Measurements from ENCODE around the gene BICC1. TPM values are rescaled to one million over a fixed set of nuclear protein-coding genes. Genes with fewer than 3 reads are reported as not detected.

The BICC1 gene
- polyA plus RNA-seq, 1 donor from 2014 or later: not detected

DNA sequence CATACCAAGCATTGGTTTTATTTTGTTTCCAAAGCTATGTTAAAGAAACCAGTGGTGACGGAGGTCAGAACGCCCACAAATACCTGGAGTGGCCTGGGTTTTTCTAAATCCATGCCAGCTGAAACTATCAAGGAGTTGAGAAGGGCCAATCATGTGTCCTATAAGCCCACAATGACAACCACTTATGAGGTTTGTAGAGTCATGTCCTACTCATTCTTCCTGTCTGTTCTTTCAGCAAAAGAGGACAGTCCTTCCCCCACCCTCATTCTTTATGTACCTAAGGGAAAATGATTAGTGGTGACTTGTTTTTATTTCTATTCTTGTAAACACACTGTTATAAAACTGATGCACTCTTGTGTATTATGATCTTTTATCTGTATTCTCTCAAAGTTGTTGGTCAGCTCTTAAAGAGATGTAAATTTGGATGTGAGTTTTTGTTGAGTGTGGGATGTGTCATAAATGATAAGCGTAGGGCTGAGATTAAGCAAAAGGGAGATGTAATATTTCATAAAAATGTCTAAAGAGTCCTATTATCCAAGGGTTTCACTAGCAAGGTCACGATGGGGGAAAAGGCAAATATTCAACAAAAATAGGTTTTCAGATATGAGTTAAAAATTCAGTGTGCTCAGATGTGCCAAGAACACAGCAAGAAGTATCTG lies 294.4 kb downstream of the BICC1 start:
- Mint-ChIP-seq H3K27ac (no peak overlapping the region), H3K27me3 (peaks cover 3% of the 10 kb centered on the region), H3K4me3 (no peak overlapping the region), H3K4me1 (peaks cover 0 to 1% (median 0%) of the 10 kb centered on the region in 3 donors), H3K9me3 (no peaks in the 10 kb centered on the region), H3K36me3 (no peaks in the 10 kb centered on the region)

GRCh38 chr10:58807629-58808022 lies 295.0 kb downstream of the BICC1 start:
- H3K4me1 Mint-ChIP-seq: peaks cover 0 to 1% (median 0%) of the 10 kb centered on the region in 3 donors
- no peak overlapping the region for H3K27ac Mint-ChIP-seq
- H3K36me3 Mint-ChIP-seq: no peaks in the 10 kb centered on the region
- no peaks in the 10 kb centered on the region for H3K9me3 Mint-ChIP-seq
- H3K4me3 Mint-ChIP-seq: no peak overlapping the region
- H3K27me3 Mint-ChIP-seq: peaks cover 4% of the 10 kb centered on the region

GRCh38 chr10:58810751-58811150 lies 298.1 kb downstream of the BICC1 start:
- H3K27ac Mint-ChIP-seq: no peak overlapping the region
- H3K4me3 Mint-ChIP-seq: no peak overlapping the region
- no peaks in the 10 kb centered on the region for H3K36me3 Mint-ChIP-seq

GRCh38 chr10:58813573-58813972 lies 300.9 kb downstream of the BICC1 start:
- Mint-ChIP-seq H3K9me3 (no peaks in the 10 kb centered on the region), H3K36me3 (no peaks in the 10 kb centered on the region), H3K4me3 (no peak overlapping the region), H3K27ac (no peak overlapping the region), H3K27me3 (peaks cover 5% of the 10 kb centered on the region), H3K4me1 (no peaks in the 10 kb centered on the region)

More at GRCh38 chr10:58810751-58811150, 298.1 kb downstream of the BICC1 start:
- Mint-ChIP-seq H3K4me1 (no peaks in the 10 kb centered on the region), H3K9me3 (no peaks in the 10 kb centered on the region), H3K27me3 (peaks cover 5% of the 10 kb centered on the region)

DNA sequence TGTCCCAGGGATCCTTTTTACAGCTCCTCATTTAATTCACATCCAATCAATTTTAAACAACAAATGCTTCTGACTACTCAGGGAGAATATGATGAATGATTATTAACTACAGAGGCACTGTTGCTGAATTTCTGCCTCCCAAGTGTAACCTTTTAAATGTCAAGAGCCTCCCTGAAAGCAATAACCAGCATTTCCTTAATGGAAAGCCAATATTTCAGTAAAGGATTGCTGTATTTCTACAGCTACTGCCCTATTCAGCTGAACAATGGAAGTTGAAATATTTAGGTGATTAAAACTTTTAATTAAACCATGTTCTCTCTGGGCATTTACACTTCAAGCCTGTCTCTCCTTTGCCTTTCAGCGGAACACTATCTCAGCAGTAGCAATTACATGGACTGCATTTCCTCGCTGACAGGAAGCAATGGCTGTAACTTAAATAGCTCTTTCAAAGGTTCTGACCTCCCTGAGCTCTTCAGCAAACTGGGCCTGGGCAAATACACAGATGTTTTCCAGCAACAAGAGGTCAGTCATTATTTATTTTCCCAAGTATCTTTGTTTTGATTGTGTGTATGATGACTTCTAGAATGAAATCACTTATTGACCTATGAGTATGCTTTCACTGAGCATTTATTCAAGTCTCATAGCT lies 304.7 kb downstream of the BICC1 start:
- Mint-ChIP-seq H3K36me3 (no peaks in the 10 kb centered on the region), H3K9me3 (no peaks in the 10 kb centered on the region), H3K4me1 (no peaks in the 10 kb centered on the region), H3K4me3 (no peak overlapping the region), H3K27ac (no peak overlapping the region), H3K27me3 (peaks cover 1% of the 10 kb centered on the region)

DNA sequence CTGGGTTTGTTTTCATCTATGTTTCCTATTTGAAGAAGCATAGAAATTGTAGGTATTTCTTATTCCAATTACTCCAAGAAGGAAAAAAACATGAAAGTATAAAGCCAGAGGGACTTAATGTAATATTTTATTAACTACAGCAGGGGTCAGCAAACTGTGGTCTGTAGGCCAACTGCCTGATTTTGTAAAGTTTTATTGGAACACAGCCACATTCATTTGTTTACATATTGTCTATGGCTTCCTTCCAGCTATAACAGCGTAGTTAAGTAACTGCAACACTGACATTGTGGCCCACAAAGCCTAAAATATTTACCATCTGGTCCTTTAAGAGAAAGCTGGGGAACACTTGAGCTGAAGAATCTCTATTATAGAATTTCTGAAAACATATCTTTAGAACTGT lies 306.2 kb downstream of the BICC1 start:
- no peaks in the 10 kb centered on the region for H3K9me3 Mint-ChIP-seq
- no peak overlapping the region for H3K27ac Mint-ChIP-seq
- no peak overlapping the region for H3K4me3 Mint-ChIP-seq
- no peaks in the 10 kb centered on the region for H3K36me3 Mint-ChIP-seq
- no peaks in the 10 kb centered on the region for H3K27me3 Mint-ChIP-seq
- no peaks in the 10 kb centered on the region for H3K4me1 Mint-ChIP-seq

DNA sequence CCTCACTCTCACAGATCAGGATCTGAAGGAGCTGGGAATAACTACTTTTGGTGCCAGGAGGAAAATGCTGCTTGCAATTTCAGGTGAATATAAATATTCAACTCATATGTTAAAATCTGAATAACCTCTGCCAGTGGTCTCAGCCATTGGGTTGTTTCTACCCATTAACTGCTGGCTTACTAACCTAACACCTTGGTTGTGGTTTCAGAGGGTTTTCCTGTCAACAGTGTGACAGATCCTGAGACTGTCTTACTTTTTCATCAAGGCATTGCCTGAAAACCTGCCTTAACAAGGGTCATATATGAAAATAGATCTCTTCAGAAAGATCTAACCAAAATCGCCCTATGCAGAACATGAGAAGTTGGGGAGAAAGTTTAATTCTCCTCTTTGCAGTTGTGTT lies 307.7 kb downstream of the BICC1 start:
- Mint-ChIP-seq H3K27ac (no peak overlapping the region), H3K27me3 (no peaks in the 10 kb centered on the region), H3K9me3 (no peaks in the 10 kb centered on the region), H3K4me3 (no peak overlapping the region), H3K4me1 (no peaks in the 10 kb centered on the region), H3K36me3 (no peaks in the 10 kb centered on the region)

- H3K4me3 Mint-ChIP-seq: no peak overlapping the region
- no peaks in the 10 kb centered on the region for H3K27me3 Mint-ChIP-seq
- no peak overlapping the region for H3K27ac Mint-ChIP-seq
- no peaks in the 10 kb centered on the region for H3K36me3 Mint-ChIP-seq
- H3K4me1 Mint-ChIP-seq: no peaks in the 10 kb centered on the region
- H3K9me3 Mint-ChIP-seq: no peaks in the 10 kb centered on the region
Measured at GRCh38 chr10:58820861-58821751, 308.4 kb downstream of the BICC1 start.

DNA sequence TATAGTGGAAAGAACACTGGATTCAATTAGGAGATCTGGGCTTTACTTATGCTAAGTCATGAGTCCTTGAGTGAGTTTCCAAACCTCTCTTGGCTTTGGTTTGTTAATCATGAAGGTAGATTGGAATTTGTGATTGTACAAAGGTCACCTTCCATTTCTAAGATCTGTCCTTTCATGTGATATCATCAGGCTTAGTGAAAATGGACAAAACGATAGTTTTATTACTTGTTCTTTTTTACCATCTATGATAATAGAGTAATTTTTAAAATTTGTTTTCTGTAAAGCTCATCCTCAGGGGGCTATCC lies 309.0 kb downstream of the BICC1 start:
- no peak overlapping the region for H3K27ac Mint-ChIP-seq
- H3K9me3 Mint-ChIP-seq: no peaks in the 10 kb centered on the region
- no peaks in the 10 kb centered on the region for H3K27me3 Mint-ChIP-seq
- H3K36me3 Mint-ChIP-seq: no peaks in the 10 kb centered on the region
- no peak overlapping the region for H3K4me3 Mint-ChIP-seq
- no peaks in the 10 kb centered on the region for H3K4me1 Mint-ChIP-seq

- Mint-ChIP-seq H3K27ac (no peak overlapping the region), H3K4me1 (no peaks in the 10 kb centered on the region), H3K9me3 (peaks cover 0 to 4% (median 0%) of the 10 kb centered on the region in 3 donors), H3K27me3 (no peaks in the 10 kb centered on the region), H3K36me3 (no peaks in the 10 kb centered on the region), H3K4me3 (no peak overlapping the region)
Measured at GRCh38 chr10:58823983-58824382, 311.3 kb downstream of the BICC1 start.

- Mint-ChIP-seq H3K27me3 (no peaks in the 10 kb centered on the region), H3K36me3 (no peaks in the 10 kb centered on the region), H3K9me3 (peaks cover 0 to 4% (median 0%) of the 10 kb centered on the region in 3 donors), H3K4me3 (no peak overlapping the region), H3K27ac (no peak overlapping the region), H3K4me1 (no peaks in the 10 kb centered on the region)
Measured at GRCh38 chr10:58824396-58824795, 311.7 kb downstream of the BICC1 start.

- Mint-ChIP-seq H3K9me3 (peaks cover 0 to 4% (median 0%) of the 10 kb centered on the region in 3 donors), H3K4me1 (no peaks in the 10 kb centered on the region), H3K27me3 (no peaks in the 10 kb centered on the region), H3K4me3 (no peak overlapping the region), H3K27ac (no peak overlapping the region), H3K36me3 (no peaks in the 10 kb centered on the region)
Measured at GRCh38 chr10:58826694-58827093, 314.0 kb downstream of the BICC1 start.

GRCh38 chr10:58827381-58827780 lies 314.7 kb downstream of the BICC1 start:
- no peaks in the 10 kb centered on the region for H3K27me3 Mint-ChIP-seq
- no peaks in the 10 kb centered on the region for H3K36me3 Mint-ChIP-seq
- no peak overlapping the region for H3K4me3 Mint-ChIP-seq
- H3K27ac Mint-ChIP-seq: no peak overlapping the region
- H3K4me1 Mint-ChIP-seq: no peaks in the 10 kb centered on the region
- H3K9me3 Mint-ChIP-seq: peaks cover 0 to 4% (median 0%) of the 10 kb centered on the region in 3 donors

- Mint-ChIP-seq H3K4me3 (no peak overlapping the region), H3K27me3 (no peaks in the 10 kb centered on the region), H3K9me3 (peaks cover 0 to 4% (median 0%) of the 10 kb centered on the region in 3 donors), H3K27ac (no peak overlapping the region), H3K4me1 (peaks cover 0 to 1% (median 0%) of the 10 kb centered on the region in 3 donors), H3K36me3 (no peaks in the 10 kb centered on the region)
Measured at GRCh38 chr10:58829839-58830238, 317.2 kb downstream of the BICC1 start.

DNA sequence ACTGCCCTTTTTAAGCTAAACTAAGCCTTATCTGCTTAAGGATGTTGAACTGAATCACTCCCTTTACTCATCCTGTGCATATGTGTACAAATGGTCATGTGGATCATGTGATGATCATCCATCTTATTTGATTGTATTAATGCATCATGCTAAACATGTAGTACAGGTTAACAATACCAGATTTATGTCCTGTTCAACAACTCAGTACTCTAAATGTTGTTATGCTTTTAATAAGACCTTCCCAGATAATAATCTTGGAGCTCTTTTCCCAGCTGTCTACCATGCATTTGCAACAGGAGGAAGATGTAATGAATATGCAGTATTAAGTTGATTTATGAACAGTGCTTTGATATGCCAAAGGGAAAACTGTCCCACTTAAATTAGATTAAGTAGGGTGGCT lies 318.0 kb downstream of the BICC1 start:
- Mint-ChIP-seq H3K36me3 (no peaks in the 10 kb centered on the region), H3K4me3 (no peak overlapping the region), H3K27me3 (no peaks in the 10 kb centered on the region), H3K4me1 (peaks cover 0 to 1% (median 0%) of the 10 kb centered on the region in 3 donors), H3K27ac (no peak overlapping the region), H3K9me3 (peaks cover 0 to 4% (median 0%) of the 10 kb centered on the region in 3 donors)
